Renal cortex interstitium (tissue), 11 donors: Measurements from ENCODE around the gene KANK2. TPM values are rescaled to one million over a fixed set of nuclear protein-coding genes. Genes with fewer than 3 reads are reported as not detected.
"Not testable (repeated sequence)": the region's sequence is repeated elsewhere in the genome, so short reads cannot be mapped to it uniquely, and the experiment has no call there.

Experiments used
- DNase-seq, 11 donors: peaks; one replicate each; pipeline ENCODE4 v3.0.0-alpha.2; 2013; ENCODE audit warnings: low read depth in 9 of 11, low spot score in 4 of 11; ENCODE audit errors: extremely low read depth in 1 of 11
- polyA plus RNA-seq, 3 donors: library from polyadenylated mRNA; unstranded; fragments of 120-200 nt; gene quantifications; one replicate each; pipeline ENCODE4 v1.2.1, GENCODE V29; 2013; ENCODE audit not compliant: insufficient read length in 3 of 3

The KANK2 gene
- polyA plus RNA-seq, 3 donors = 115 to 130 (median 116) TPM

GRCh38 chr19:11159598-11160439 is 37.5 kb downstream of the KANK2 start:
- DNase-seq = no peak

GRCh38 chr19:11155373-11156120 is 41.8 kb downstream of the KANK2 start, which contains the start of gene SPC24:
SPC24 (minus strand) TSS chr19:11155782; CDS start chr19:11155776, 6 bp downstream.
- peak; percentile 90 to 98 (median 95) for DNase-seq

- no peak for DNase-seq
Observed at GRCh38 chr19:11154683-11155047, 42.7 kb downstream of the KANK2 start.

GRCh38 chr19:11152318-11153062 is 44.9 kb downstream of the KANK2 start:
- DNase-seq = no peak

- peak in 2 of 11 donors; percentile 60 to 71 for DNase-seq
Observed at GRCh38 chr19:11151181-11151580, 46.2 kb downstream of the KANK2 start.

GRCh38 chr19:11148001-11148400 is 49.3 kb downstream of the KANK2 start:
- no peak for DNase-seq

- no peak for DNase-seq
Observed at GRCh38 chr19:11145536-11145924, 51.8 kb downstream of the KANK2 start.

GRCh38 chr19:11142528-11143171 is 54.7 kb downstream of the KANK2 start:
- peak in 9 of 11 donors; percentile 66 to 86 (median 79) for DNase-seq

GRCh38 chr19:11141937-11142527 is 55.3 kb downstream of the KANK2 start:
- no peak for DNase-seq

- DNase-seq = no peak
Observed at GRCh38 chr19:11140896-11141295, 56.4 kb downstream of the KANK2 start.

GRCh38 chr19:11140023-11140538 is 57.3 kb downstream of the KANK2 start:
- not testable (repeated sequence) for DNase-seq

GRCh38 chr19:11138601-11139300 is 58.6 kb downstream of the KANK2 start:
- DNase-seq = peak in 2 of 11 donors; percentile 45 to 50

GRCh38 chr19:11137542-11138384 is 59.6 kb downstream of the KANK2 start:
- DNase-seq = peak in 7 of 11 donors; percentile 66 to 85 (median 82)

- no peak for DNase-seq
Observed at GRCh38 chr19:11136400-11137101, 60.8 kb downstream of the KANK2 start.

- no peak for DNase-seq
Observed at GRCh38 chr19:11131471-11131870, 65.9 kb downstream of the KANK2 start.

GRCh38 chr19:11130824-11131455 is 66.4 kb downstream of the KANK2 start:
- peak in 3 of 11 donors; percentile 51 to 63 (median 53) for DNase-seq
